Mucosa of rectum (tissue), 2 donors: ENCODE measurements around the gene AJUBA.

Source experiments
- H3K27ac ChIP-seq, 2 donors: one replicate each; pipeline ENCODE4 v1.7.0; 2013; ENCODE audit warnings: inconsistent platforms in 2 of 2, low read depth in 2 of 2, low read length in 2 of 2
- H3K27me3 ChIP-seq, 2 donors: one replicate each; pipeline ENCODE4 v1.7.0; 2013; ENCODE audit warnings: low read length in 2 of 2; ENCODE audit not compliant: control insufficient read depth in 2 of 2, insufficient read depth in 2 of 2
- H3K36me3 ChIP-seq, 2 donors: one replicate each; pipeline ENCODE4 v1.7.0; 2013; ENCODE audit warnings: low read length in 2 of 2; ENCODE audit not compliant: control insufficient read depth in 2 of 2, insufficient read depth in 2 of 2
- H3K4me1 ChIP-seq, 2 donors: one replicate each; pipeline ENCODE4 v1.7.0; 2013; ENCODE audit warnings: low read length in 2 of 2, mild to moderate bottlenecking in 1 of 2; ENCODE audit not compliant: control insufficient read depth in 2 of 2, insufficient read depth in 2 of 2
- H3K4me3 ChIP-seq, 2 donors: one replicate each; pipeline ENCODE4 v1.7.0; 2013; ENCODE audit warnings: low read length in 2 of 2
- H3K9ac ChIP-seq, 2 donors: one replicate each; pipeline ENCODE4 v1.7.0; 2013; ENCODE audit warnings: low read length in 2 of 2, low read depth in 1 of 2, mild to moderate bottlenecking in 1 of 2
- H3K9me3 ChIP-seq, 2 donors: one replicate each; pipeline ENCODE4 v1.7.0; 2013; ENCODE audit warnings: low read length in 2 of 2; ENCODE audit not compliant: control insufficient read depth in 2 of 2
- donor health status: healthy.
- donor health status: Normal muscosa, but diverticular disease.

The AJUBA gene

GRCh38 chr14:22981090-22981875 lies 1.1 kb downstream of the AJUBA start:
- peaks cover 29 to 30% of the 10 kb centered on the region in 2 donors for H3K4me1 ChIP-seq
- no peak overlapping the region for H3K27ac ChIP-seq
- no peaks in the 10 kb centered on the region for H3K9me3 ChIP-seq
- H3K36me3 ChIP-seq = no peaks in the 10 kb centered on the region
- H3K4me3 ChIP-seq = peak overlapping the region; percentile 77 to 87
- H3K9ac ChIP-seq = peak overlapping the region in 1 of 2 donors; percentile 61
- H3K27me3 ChIP-seq = peaks cover 4 to 5% of the 10 kb centered on the region in 2 donors

- Histone ChIP-seq H3K36me3 (no peaks in the 10 kb centered on the region), H3K9ac (peak overlapping the region in 1 of 2 donors; percentile 22), H3K4me3 (peak overlapping the region; percentile 48 to 60), H3K27ac (no peak overlapping the region), H3K9me3 (no peaks in the 10 kb centered on the region), H3K4me1 (peaks cover 30% of the 10 kb centered on the region in 2 donors), H3K27me3 (peaks cover 4 to 5% of the 10 kb centered on the region in 2 donors)
Observed at GRCh38 chr14:22980672-22981089, 1.7 kb downstream of the AJUBA start.

GRCh38 chr14:22979748-22980392 lies 2.5 kb downstream of the AJUBA start:
- H3K4me3 ChIP-seq = peak overlapping the region in 1 of 2 donors; percentile 14
- H3K36me3 ChIP-seq = no peaks in the 10 kb centered on the region
- no peak overlapping the region for H3K9ac ChIP-seq
- peaks cover 4 to 5% of the 10 kb centered on the region in 2 donors for H3K27me3 ChIP-seq
- peaks cover 30% of the 10 kb centered on the region in 2 donors for H3K4me1 ChIP-seq
- no peak overlapping the region for H3K27ac ChIP-seq
- no peaks in the 10 kb centered on the region for H3K9me3 ChIP-seq

- no peaks in the 10 kb centered on the region for H3K36me3 ChIP-seq
- H3K9me3 ChIP-seq = no peaks in the 10 kb centered on the region
- H3K27ac ChIP-seq = no peak overlapping the region
- no peak overlapping the region for H3K9ac ChIP-seq
- H3K4me1 ChIP-seq = peaks cover 30% of the 10 kb centered on the region in 2 donors
- H3K27me3 ChIP-seq = peaks cover 4 to 5% of the 10 kb centered on the region in 2 donors
- H3K4me3 ChIP-seq = no peak overlapping the region
Observed at GRCh38 chr14:22978981-22979671, 3.2 kb downstream of the AJUBA start.

GRCh38 chr14:22978487-22978837 lies 3.9 kb downstream of the AJUBA start:
- H3K4me1 ChIP-seq = peaks cover 30% of the 10 kb centered on the region in 2 donors
- H3K9me3 ChIP-seq = no peaks in the 10 kb centered on the region
- no peak overlapping the region for H3K4me3 ChIP-seq
- H3K27me3 ChIP-seq = peaks cover 4 to 5% of the 10 kb centered on the region in 2 donors
- H3K36me3 ChIP-seq = no peaks in the 10 kb centered on the region
- no peak overlapping the region for H3K9ac ChIP-seq
- H3K27ac ChIP-seq = peak overlapping the region in 1 of 2 donors; percentile 5

- peak overlapping the region; percentile 0 to 24 for H3K27ac ChIP-seq
- H3K36me3 ChIP-seq = no peaks in the 10 kb centered on the region
- peaks cover 25 to 27% of the 10 kb centered on the region in 2 donors for H3K4me1 ChIP-seq
- peaks cover 4 to 5% of the 10 kb centered on the region in 2 donors for H3K27me3 ChIP-seq
- no peak overlapping the region for H3K4me3 ChIP-seq
- no peaks in the 10 kb centered on the region for H3K9me3 ChIP-seq
- H3K9ac ChIP-seq = no peak overlapping the region
Observed at GRCh38 chr14:22977684-22978486, 4.5 kb downstream of the AJUBA start.

GRCh38 chr14:22977434-22977683 lies 5.0 kb downstream of the AJUBA start:
- Histone ChIP-seq H3K36me3 (no peaks in the 10 kb centered on the region), H3K9ac (peak overlapping the region in 1 of 2 donors; percentile 31), H3K4me3 (no peak overlapping the region), H3K4me1 (peaks cover 25% of the 10 kb centered on the region in 2 donors), H3K9me3 (no peaks in the 10 kb centered on the region), H3K27ac (peak overlapping the region; percentile 0 to 24), H3K27me3 (peaks cover 4 to 5% of the 10 kb centered on the region in 2 donors)

- H3K27me3 ChIP-seq = peaks cover 4 to 5% of the 10 kb centered on the region in 2 donors
- H3K9me3 ChIP-seq = no peaks in the 10 kb centered on the region
- H3K36me3 ChIP-seq = no peaks in the 10 kb centered on the region
- peak overlapping the region in 1 of 2 donors; percentile 31 for H3K9ac ChIP-seq
- H3K4me1 ChIP-seq = peaks cover 22 to 25% of the 10 kb centered on the region in 2 donors
- H3K27ac ChIP-seq = peak overlapping the region in 1 of 2 donors; percentile 24
- no peak overlapping the region for H3K4me3 ChIP-seq
Observed at GRCh38 chr14:22976620-22977433, 5.5 kb downstream of the AJUBA start.

GRCh38 chr14:22974530-22975313 lies 7.6 kb downstream of the AJUBA start:
- no peaks in the 10 kb centered on the region for H3K9me3 ChIP-seq
- H3K4me1 ChIP-seq = peaks cover 18 to 20% of the 10 kb centered on the region in 2 donors
- no peak overlapping the region for H3K27ac ChIP-seq
- no peak overlapping the region for H3K9ac ChIP-seq
- no peaks in the 10 kb centered on the region for H3K27me3 ChIP-seq
- no peaks in the 10 kb centered on the region for H3K36me3 ChIP-seq
- no peak overlapping the region for H3K4me3 ChIP-seq
